Pancreas (tissue), 10 donors: Measurements from ENCODE around the gene EGLN1. TPM values are rescaled to one million over a fixed set of nuclear protein-coding genes. Genes with fewer than 3 reads are reported as not detected.

Experiments used
- ATAC-seq, 4 donors: fragments of 200-7000 bp; cut with Tn5 transposase; one replicate each; pipeline versions ENCODE4 v1.8.0 to v1.9.1; 2020; ENCODE audit warnings: mild to moderate bottlenecking in 4 of 4, moderate library complexity in 4 of 4
- DNase-seq, 6 donors: peaks; one replicate each; pipeline ENCODE4 v3.0.0-alpha.2; 2020
- FAIRE-seq: peaks from 2 replicates; lab custom pipeline; 2012; peaks lifted over from hg19 to GRCh38; lab: Jason Lieb, UNC
- H3K27ac ChIP-seq, 4 donors: fragments of 200-600 bp; sonication (generic); 1 replicate in 3 of 4; 2 replicates in 1 of 4; pipeline versions ENCODE4 v1.5.0 to v1.8.0; 2020
- H3K27me3 ChIP-seq, 4 donors: fragments of 200-600 bp; one replicate each; pipeline ENCODE4 v1.8.0; 2021
- H3K36me3 ChIP-seq, 3 donors: fragments of 200-600 bp; sonication (generic) in 1 of 3; one replicate each; pipeline versions ENCODE4 v1.5.0 to v1.8.0; 2020 to 2021
- H3K4me1 ChIP-seq, 3 donors: fragments of 200-600 bp; one replicate each; pipeline ENCODE4 v1.8.0; 2021
- H3K4me3 ChIP-seq, 4 donors: fragments of 200-600 bp; sonication (generic) in 2 of 4; one replicate each; pipeline versions ENCODE4 v1.5.0 to v1.8.0; 2020 to 2021
- H3K9me3 ChIP-seq, 4 donors: fragments of 200-600 bp; one replicate each; pipeline ENCODE4 v1.8.0; 2021
- WGBS, 2 donors: extraction: QIAGEN DNeasy Blood & Tissue Kit; methylation state at CpG; one replicate each; pipeline ENCODE4 v1.1.7; 2013; 5-methylcytosine and 5-hydroxymethylcytosine counted together
- intact Hi-C, 3 donors: fragments of 100-400 bp; cut with DNase I; formaldehyde crosslinking; loops; one replicate each; pipeline versions ENCODE4 v1.11.1 to v1.14.2; 2022
- polyA plus RNA-seq, 2 donors: library from polyadenylated mRNA; stranded (reverse); fragments of 200-250 nt; gene quantifications; one replicate each; pipeline ENCODE4 v1.2.3, GENCODE V29; 2013
- total RNA-seq, 6 donors: library from RNA; stranded (reverse); fragmentation: NEBNext Ultra II Directional in 4 of 6; extraction: Animal tissue kit (Norgen Biotek cat#: 25700) in 4 of 6; gene quantifications; one replicate each; pipeline versions ENCODE4 v1.2.1 to v1.2.4, GENCODE V29; 2021 to 2023
- TF ChIP-seq, protein P1 (sequence below), 4 donors: fragments of 200-600 bp; sonication (generic) in 3 of 4; IDR thresholded peaks; one replicate each; pipeline versions ENCODE4 v1.5.0 to v1.8.0; 2021; ENCODE audit warnings: antibody characterized with exemption in 4 of 4
- donor health status: healthy with polysubstance abuse.
- donor health status: DM: no; HTN: no; CAD: no; lungs with moderate emphysema.
- donor health status: DM: no; HTN: no; CAD: no.
- donor health status: control.
- donor health status: control.
- donor health status: Bipolar disorder and iron deficiency.
- donor health status: DM: yes; HTN: yes; CAD: no.
- donor health status: DM: no; HTN: no; CAD: no.
- donor health status: DM: no; HTN: no; CAD: no.
- donor health status: DM: yes; HTN: yes; CAD: no.

The EGLN1 gene
- total and polyA plus RNA-seq, 8 donors = 6.8 to 27.0 (median 16.7) TPM

DNA sequence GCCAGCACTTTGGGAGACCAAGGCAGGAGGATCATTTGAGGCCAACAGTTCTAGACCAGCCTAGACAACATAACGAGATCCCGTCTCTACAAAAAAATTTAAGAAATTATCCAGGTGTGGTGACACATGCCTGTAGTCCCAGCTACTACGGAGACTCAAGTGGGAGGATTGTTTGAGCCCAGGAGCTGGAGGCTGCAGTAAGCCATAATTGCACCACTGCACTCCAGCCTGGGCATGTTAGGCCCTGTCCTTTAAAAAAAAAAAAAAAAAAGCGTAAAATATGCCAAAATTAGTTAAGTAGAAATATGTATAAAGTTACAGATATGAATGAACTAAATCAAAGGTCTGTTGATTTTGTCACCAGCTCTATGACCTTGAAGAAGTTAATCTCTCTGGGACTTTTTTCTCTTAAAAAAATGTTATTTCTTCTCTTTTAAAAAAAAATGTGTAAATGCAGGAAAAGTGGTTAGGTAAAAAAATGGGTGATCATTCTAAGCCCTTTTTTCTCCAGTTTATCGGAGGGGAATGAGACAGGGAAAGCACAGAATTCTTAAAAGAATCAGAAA lies 7.0 kb downstream of the EGLN1 start:
- no peaks in the 10 kb centered on the region for H3K9me3 ChIP-seq
- no peak for ATAC-seq
- no peak for FAIRE-seq
- no peaks in the 10 kb centered on the region for H3K27me3 ChIP-seq
- no peak overlapping the region for H3K27ac ChIP-seq
- TF ChIP-seq, protein P1, sequence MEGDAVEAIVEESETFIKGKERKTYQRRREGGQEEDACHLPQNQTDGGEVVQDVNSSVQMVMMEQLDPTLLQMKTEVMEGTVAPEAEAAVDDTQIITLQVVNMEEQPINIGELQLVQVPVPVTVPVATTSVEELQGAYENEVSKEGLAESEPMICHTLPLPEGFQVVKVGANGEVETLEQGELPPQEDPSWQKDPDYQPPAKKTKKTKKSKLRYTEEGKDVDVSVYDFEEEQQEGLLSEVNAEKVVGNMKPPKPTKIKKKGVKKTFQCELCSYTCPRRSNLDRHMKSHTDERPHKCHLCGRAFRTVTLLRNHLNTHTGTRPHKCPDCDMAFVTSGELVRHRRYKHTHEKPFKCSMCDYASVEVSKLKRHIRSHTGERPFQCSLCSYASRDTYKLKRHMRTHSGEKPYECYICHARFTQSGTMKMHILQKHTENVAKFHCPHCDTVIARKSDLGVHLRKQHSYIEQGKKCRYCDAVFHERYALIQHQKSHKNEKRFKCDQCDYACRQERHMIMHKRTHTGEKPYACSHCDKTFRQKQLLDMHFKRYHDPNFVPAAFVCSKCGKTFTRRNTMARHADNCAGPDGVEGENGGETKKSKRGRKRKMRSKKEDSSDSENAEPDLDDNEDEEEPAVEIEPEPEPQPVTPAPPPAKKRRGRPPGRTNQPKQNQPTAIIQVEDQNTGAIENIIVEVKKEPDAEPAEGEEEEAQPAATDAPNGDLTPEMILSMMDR (IDR thresholded peaks at IDR 0.05) = no peak
- no peak for DNase-seq
- peaks cover 1 to 53% (median 25%) of the 10 kb centered on the region in 3 donors for H3K4me1 ChIP-seq
- H3K36me3 ChIP-seq = no peaks in the 10 kb centered on the region
- intact Hi-C loops = loop anchor here in 1 of 3 donors (10.0 kb wide), 1 partner anchor 50 kb away; no protein-coding TSS in a partner anchor
- no peak overlapping the region for H3K4me3 ChIP-seq
- 57 to 60% methylated on average over 5 of the region's 5 CpGs for WGBS, 2 donors

DNA sequence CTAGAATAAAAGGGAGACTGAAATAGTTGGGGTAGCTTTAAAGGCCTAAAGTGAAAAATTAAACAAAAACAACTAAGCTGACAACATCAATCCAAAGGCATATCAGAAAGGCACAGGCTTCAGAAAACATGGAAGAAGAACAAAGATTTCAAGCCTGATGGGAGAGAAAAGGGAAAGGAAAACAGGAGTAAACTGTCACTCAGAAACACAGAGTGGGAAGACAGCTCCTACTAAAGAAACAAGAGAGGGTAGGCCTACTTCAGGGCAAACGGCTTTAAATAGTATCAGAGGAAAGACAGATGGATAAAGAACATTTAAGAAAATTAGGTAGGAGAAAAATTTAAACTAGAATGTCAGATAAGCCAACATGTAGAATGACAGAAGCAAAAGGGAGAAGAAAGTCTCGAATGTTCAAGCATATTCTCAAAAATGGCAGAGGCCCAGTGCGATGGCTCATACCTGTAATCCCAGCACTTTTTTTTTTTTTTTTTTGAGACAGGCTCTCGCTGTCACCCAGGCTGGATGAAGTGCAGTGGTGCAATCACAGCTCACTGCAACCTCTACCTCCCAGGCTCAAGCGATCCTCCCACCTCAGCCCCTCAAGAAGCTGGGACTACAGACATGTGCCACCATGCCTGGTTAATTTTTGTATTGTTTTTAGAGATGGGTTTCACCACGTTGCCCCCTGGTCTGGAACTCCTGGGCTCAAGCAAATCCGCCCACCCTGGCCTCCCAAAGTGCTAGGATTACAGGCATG lies 7.6 kb downstream of the EGLN1 start:
- Histone ChIP-seq H3K4me1 (peaks cover 5 to 58% (median 26%) of the 10 kb centered on the region in 3 donors), H3K27ac (no peak overlapping the region), H3K4me3 (no peak overlapping the region), H3K27me3 (no peaks in the 10 kb centered on the region), H3K36me3 (no peaks in the 10 kb centered on the region), H3K9me3 (no peaks in the 10 kb centered on the region)
- 79 to 86% methylated on average over 7 of the region's 7 CpGs for WGBS, 2 donors
- intact Hi-C loops = loop anchor here in 1 of 3 donors (10.0 kb wide), 1 partner anchor 50 kb away; no protein-coding TSS in a partner anchor
- FAIRE-seq = no peak
- DNase-seq = no peak
- TF ChIP-seq, protein P1 (IDR thresholded peaks at IDR 0.05) = no peak
- ATAC-seq = no peak

DNA sequence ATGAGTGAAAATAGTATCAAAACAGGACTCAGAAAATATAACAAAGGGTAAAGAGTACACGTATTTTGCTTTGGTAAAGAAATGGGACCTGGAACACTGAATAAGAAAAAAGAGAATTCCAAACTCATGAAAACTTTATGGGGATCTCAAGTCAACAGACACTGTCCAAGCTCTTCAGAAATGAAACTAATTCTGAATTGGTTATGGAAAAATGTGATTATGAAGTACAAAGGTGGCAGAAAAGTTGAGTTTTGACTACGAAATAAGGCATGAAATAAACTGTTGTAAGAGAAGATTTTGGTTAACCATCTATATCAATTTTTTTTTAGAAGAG lies 8.4 kb downstream of the EGLN1 start:
- no peaks in the 10 kb centered on the region for H3K27me3 ChIP-seq
- no peak overlapping the region for H3K27ac ChIP-seq
- no peak overlapping the region for H3K4me3 ChIP-seq
- intact Hi-C loops = loop anchor here in 1 of 3 donors (10.0 kb wide), 1 partner anchor 49 kb away; no protein-coding TSS in a partner anchor
- 86 to 91% methylated on average over 2 of the region's 2 CpGs for WGBS, 2 donors
- H3K36me3 ChIP-seq = no peaks in the 10 kb centered on the region
- no peaks in the 10 kb centered on the region for H3K9me3 ChIP-seq
- FAIRE-seq (no peak), ATAC-seq (no peak), DNase-seq (no peak)
- peaks cover 5 to 62% (median 33%) of the 10 kb centered on the region in 3 donors for H3K4me1 ChIP-seq
- TF ChIP-seq, protein P1 (IDR thresholded peaks at IDR 0.05) = no peak

DNA sequence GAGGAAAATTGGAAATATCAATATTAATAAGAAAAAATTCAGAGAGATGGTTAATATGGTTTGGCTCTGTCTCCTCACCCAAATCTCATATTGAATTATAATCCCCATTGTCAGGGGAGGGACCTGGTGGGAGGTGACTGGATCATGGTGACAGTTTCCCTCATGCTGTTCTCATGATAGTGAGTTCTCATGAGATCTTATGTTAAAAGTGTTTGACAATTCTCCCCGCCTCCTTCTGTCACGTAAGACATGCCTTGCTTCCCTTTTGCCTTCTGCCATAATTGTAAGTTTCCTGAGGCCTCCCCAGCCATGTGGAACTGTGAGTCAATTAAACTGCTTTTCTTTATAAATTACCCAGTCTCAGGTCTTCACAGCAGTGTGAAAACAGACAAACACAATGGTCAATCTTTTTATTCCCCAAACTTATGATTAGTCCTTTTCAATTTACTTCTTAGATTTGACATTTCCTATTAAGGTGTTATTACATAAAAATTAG lies 11.0 kb downstream of the EGLN1 start:
- ATAC-seq = no peak
- no peaks in the 10 kb centered on the region for H3K27me3 ChIP-seq
- FAIRE-seq = no peak
- peaks cover 18 to 68% (median 45%) of the 10 kb centered on the region in 3 donors for H3K4me1 ChIP-seq
- no peak overlapping the region for H3K4me3 ChIP-seq
- intact Hi-C loops = loop anchor here in 1 of 3 donors (10.0 kb wide), 1 partner anchor 46 kb away; no protein-coding TSS in a partner anchor
- 80 to 95% methylated on average over 2 of the region's 2 CpGs for WGBS, 2 donors
- no peaks in the 10 kb centered on the region for H3K36me3 ChIP-seq
- DNase-seq = no peak
- H3K9me3 ChIP-seq = no peaks in the 10 kb centered on the region
- TF ChIP-seq, protein P1 (IDR thresholded peaks at IDR 0.05) = no peak
- no peak overlapping the region for H3K27ac ChIP-seq
